D721Med (cell line): ENCODE measurements around the gene TAF13.
A peak's percentile ranks its signal among the peaks of the same experiment; 100 is the strongest.

ENCODE experiments used
- DNase-seq: peaks from one replicate; pipeline ENCODE4 v3.0.0; 2011; ENCODE audit warnings: low spot score; ENCODE audit not compliant: insufficient read length
- FAIRE-seq: peaks from 2 replicates; lab custom pipeline; 2011; peaks lifted over from hg19 to GRCh38; lab: Jason Lieb, UNC
- CTCF ChIP-seq: IDR thresholded peaks from 2 replicates; pipeline ENCODE4 v1.5.1; 2012; ENCODE audit warnings: mild to moderate bottlenecking, control low read depth; ENCODE audit not compliant: insufficient read depth; ENCODE audit errors: missing control alignments

TAF13 gene

GRCh38 chr1:109094377-109094803, 18.6 kb upstream of the TAF13 start:
- DNase-seq (no peak), FAIRE-seq (no peak)
- no peak for TF ChIP-seq CTCF

- DNase-seq (no peak), FAIRE-seq (no peak)
- TF ChIP-seq CTCF = no peak
These were observed 16.0 kb upstream of the TAF13 start for GRCh38 chr1:109091839-109092193.

- DNase-seq = no peak
- TF ChIP-seq CTCF = no peak
- FAIRE-seq = no peak
These were observed 15.5 kb upstream of the TAF13 start for GRCh38 chr1:109091078-109091838.

- FAIRE-seq (no peak), DNase-seq (no peak)
- TF ChIP-seq CTCF = no peak
These were observed 14.6 kb upstream of the TAF13 start, which contains the start of gene TMEM167B for GRCh38 chr1:109090196-109091077. TSS of gene TMEM167B (plus strand) at chr1:109090764. CDS start at chr1:109090873, 109 bp downstream.

- FAIRE-seq (no peak), DNase-seq (no peak)
- TF ChIP-seq CTCF = peak; percentile 89
These were observed 13.6 kb upstream of the TAF13 start for GRCh38 chr1:109089242-109090015.

- FAIRE-seq (no peak), DNase-seq (no peak)
- no peak for TF ChIP-seq CTCF
These were observed 9.0 kb upstream of the TAF13 start for GRCh38 chr1:109084563-109085517.
